Keratinocyte (primary cell): ENCODE measurements around the gene PRSS53. TPM values are rescaled to one million over a fixed set of nuclear protein-coding genes. Genes with fewer than 3 reads are reported as not detected.

Source experiments
- DNase-seq: peaks from one replicate; pipeline ENCODE4 v3.0.0-alpha.2; 2011; ENCODE audit warnings: low read depth, missing footprints, low spot score
- FAIRE-seq: peaks from 2 replicates; lab custom pipeline; 2011; peaks lifted over from hg19 to GRCh38; lab: Jason Lieb, UNC
- H2AFZ ChIP-seq: 2 replicates; pipeline ENCODE4 v1.6.0; 2012; ENCODE audit warnings: low read length, control low read depth, inconsistent platforms; ENCODE audit not compliant: control insufficient read depth
- H3K27ac ChIP-seq: 2 replicates; pipeline ENCODE4 v1.5.1; 2011; ENCODE audit warnings: low read length; ENCODE audit not compliant: control insufficient read depth, insufficient read depth
- H3K27me3 ChIP-seq: 3 replicates; pipeline ENCODE4 v1.6.0; 2011; ENCODE audit warnings: low read length; ENCODE audit not compliant: control insufficient read depth, insufficient read depth; ENCODE audit errors: extremely low read depth
- H3K36me3 ChIP-seq, 2 experiments: 2 replicates in 1 of 2; 3 replicates in 1 of 2; pipeline ENCODE4 v1.5.1; 2011; ENCODE audit warnings: low read length in 2 of 2, mild to moderate bottlenecking in 1 of 2; ENCODE audit not compliant: control insufficient read depth in 2 of 2, insufficient read depth in 2 of 2; ENCODE audit errors: extremely low read depth in 1 of 2
- H3K4me1 ChIP-seq: 3 replicates; pipeline ENCODE4 v1.5.1; 2011; ENCODE audit warnings: low read length; ENCODE audit not compliant: control insufficient read depth, insufficient read depth; ENCODE audit errors: extremely low read depth
- H3K4me2 ChIP-seq: 3 replicates; pipeline ENCODE4 v1.6.0; 2011; ENCODE audit warnings: low read depth, low read length; ENCODE audit not compliant: control insufficient read depth, insufficient read depth; ENCODE audit errors: extremely low read depth
- H3K4me3 ChIP-seq, 3 experiments: fragments of 200-600 bp in 1 of 3; sonication (generic) in 1 of 3; 2 replicates in 2 of 3; 3 replicates in 1 of 3; pipeline ENCODE4 v1.5.1; 2011 to 2016; ENCODE audit warnings: low read length in 3 of 3, mild to moderate bottlenecking in 3 of 3, control low read depth in 2 of 3, inconsistent platforms in 1 of 3, low read depth in 1 of 3, mixed read lengths in 1 of 3, mixed run types in 1 of 3, moderate library complexity in 1 of 3; ENCODE audit not compliant: control insufficient read depth in 2 of 3, insufficient read depth in 2 of 3; ENCODE audit errors: extremely low read depth in 1 of 3
- H3K79me2 ChIP-seq: 2 replicates; pipeline ENCODE4 v1.6.0; 2012; ENCODE audit warnings: low read length; ENCODE audit not compliant: control insufficient read depth, insufficient read depth
- H3K9ac ChIP-seq: 3 replicates; pipeline ENCODE4 v1.6.0; 2011; ENCODE audit warnings: low read length; ENCODE audit not compliant: control insufficient read depth, insufficient read depth; ENCODE audit errors: extremely low read depth
- H3K9me1 ChIP-seq: 3 replicates; pipeline ENCODE4 v1.6.0; 2011; ENCODE audit warnings: low read length; ENCODE audit not compliant: control insufficient read depth, insufficient read depth; ENCODE audit errors: extremely low read depth
- H3K9me3 ChIP-seq: 2 replicates; pipeline ENCODE4 v1.5.1; 2012; ENCODE audit warnings: low read depth, low read length; ENCODE audit not compliant: control insufficient read depth
- H4K20me1 ChIP-seq: 3 replicates; pipeline ENCODE4 v1.6.0; 2011; ENCODE audit warnings: low read length; ENCODE audit not compliant: control insufficient read depth, insufficient read depth; ENCODE audit errors: extremely low read depth
- EZH2 ChIP-seq: IDR thresholded peaks from one replicate; pipeline ENCODE4 v1.6.1; 2012; ENCODE audit warnings: inconsistent platforms, mild to moderate bottlenecking, low read length, moderate library complexity
- dilution Hi-C: fragments of 300-500 bp; cut with MboI; formaldehyde crosslinking; loops from one replicate; pipeline ENCODE4 v1.7.0; 2020; ENCODE audit warnings: low sequenced_read_pairs; ENCODE audit not compliant: extremely low pct_ligation_motif_present
- polyA plus RNA-seq, 5 experiments: library from polyadenylated mRNA; depleted of rRNA in 3 of 5; stranded (reverse) in 3 of 5; stranded (forward) in 1 of 5; unstranded in 1 of 5; fragments of >200 nt; gene quantifications; 1 replicate in 1 of 5; 2 replicates in 3 of 5; 3 replicates in 1 of 5; pipeline versions ENCODE4 v1.2.1 to v1.2.3, GENCODE V29; 2011 to 2012; ENCODE audit warnings: missing spikeins in 2 of 5, low read depth in 1 of 5, low replicate concordance in 1 of 5
- TF ChIP-seq, protein P1 (sequence below), 3 experiments: IDR thresholded peaks in 1 of 3; conservative IDR thresholded peaks in 1 of 3; optimal IDR thresholded peaks in 1 of 3; 2 replicates in 2 of 3; 3 replicates in 1 of 3; pipeline versions ENCODE3 to v1.5.1; 2011; ENCODE audit warnings: low read length in 3 of 3, mild to moderate bottlenecking in 3 of 3, moderate library complexity in 2 of 3, control low read depth in 1 of 3, inconsistent platforms in 1 of 3; ENCODE audit not compliant: insufficient read depth in 2 of 3; ENCODE audit errors: extremely low read depth in 1 of 3

Gene PRSS53
- polyA plus RNA-seq, 1 donor (not counting 4 experiments of a cell fraction or from before 2014, with no cell fraction given), result 0.50 TPM

DNA sequence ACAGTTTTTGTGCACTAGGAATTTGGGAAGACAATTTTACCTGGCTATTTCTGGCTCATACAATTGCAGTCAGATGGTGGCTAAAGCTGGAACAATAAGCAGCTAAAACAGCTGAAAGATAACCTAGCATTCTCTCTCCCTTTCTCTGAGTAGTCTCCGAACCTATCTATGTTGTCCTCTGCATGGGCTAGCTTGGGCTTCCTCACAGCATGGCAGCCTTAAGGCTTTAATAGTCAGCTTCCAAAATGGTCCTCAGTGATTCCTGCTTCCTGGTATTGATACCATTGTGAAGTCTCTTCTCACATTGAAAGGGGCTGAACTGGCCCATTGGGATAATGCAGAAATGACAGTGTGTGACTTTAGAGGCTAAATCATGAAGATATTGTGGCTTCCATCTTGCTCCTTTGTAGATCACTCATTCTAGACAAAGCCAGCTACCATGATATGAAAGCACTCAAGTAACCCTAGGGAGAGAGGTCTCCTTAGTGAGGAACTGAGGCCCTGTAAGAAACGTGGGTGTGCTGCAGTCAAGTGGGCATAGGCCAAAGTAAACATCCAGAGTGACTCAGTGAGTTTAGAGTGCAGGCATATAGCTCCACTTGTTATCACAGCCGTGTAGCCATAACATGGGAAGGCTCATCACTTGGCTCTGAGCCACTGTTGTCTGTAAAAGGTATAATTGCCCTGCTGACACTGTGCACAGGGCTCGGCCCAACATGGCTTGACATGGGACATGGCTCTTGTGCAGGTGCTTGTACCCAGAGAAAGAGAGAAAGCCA, 11.3 kb upstream of the PRSS53 start:
- Histone ChIP-seq H3K9me1 (no peaks in the 10 kb centered on the region), H3K4me2 (no peak overlapping the region), H2AFZ (no peak overlapping the region), H4K20me1 (no peaks in the 10 kb centered on the region), H3K4me1 (no peaks in the 10 kb centered on the region), H3K9me3 (no peaks in the 10 kb centered on the region), H3K27me3 (no peaks in the 10 kb centered on the region), H3K36me3 (no peaks in the 10 kb centered on the region), H3K4me3 (no peak overlapping the region), H3K27ac (no peak overlapping the region), H3K79me2 (no peaks in the 10 kb centered on the region), H3K9ac (no peak overlapping the region)
- DNase-seq (no peak), FAIRE-seq (no peak)
- TF ChIP-seq, protein P1, sequence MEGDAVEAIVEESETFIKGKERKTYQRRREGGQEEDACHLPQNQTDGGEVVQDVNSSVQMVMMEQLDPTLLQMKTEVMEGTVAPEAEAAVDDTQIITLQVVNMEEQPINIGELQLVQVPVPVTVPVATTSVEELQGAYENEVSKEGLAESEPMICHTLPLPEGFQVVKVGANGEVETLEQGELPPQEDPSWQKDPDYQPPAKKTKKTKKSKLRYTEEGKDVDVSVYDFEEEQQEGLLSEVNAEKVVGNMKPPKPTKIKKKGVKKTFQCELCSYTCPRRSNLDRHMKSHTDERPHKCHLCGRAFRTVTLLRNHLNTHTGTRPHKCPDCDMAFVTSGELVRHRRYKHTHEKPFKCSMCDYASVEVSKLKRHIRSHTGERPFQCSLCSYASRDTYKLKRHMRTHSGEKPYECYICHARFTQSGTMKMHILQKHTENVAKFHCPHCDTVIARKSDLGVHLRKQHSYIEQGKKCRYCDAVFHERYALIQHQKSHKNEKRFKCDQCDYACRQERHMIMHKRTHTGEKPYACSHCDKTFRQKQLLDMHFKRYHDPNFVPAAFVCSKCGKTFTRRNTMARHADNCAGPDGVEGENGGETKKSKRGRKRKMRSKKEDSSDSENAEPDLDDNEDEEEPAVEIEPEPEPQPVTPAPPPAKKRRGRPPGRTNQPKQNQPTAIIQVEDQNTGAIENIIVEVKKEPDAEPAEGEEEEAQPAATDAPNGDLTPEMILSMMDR (optimal IDR thresholded peaks at IDR 0.05 in 1 of 3, IDR thresholded peaks at IDR 0.05 in 1 of 3, conservative IDR thresholded peaks at IDR 0.05 in 1 of 3; ENCODE audit: extremely low read depth in 1 of 3, insufficient read depth in 2 of 3, low read length in 3 of 3), result no peak
- no peak for TF ChIP-seq EZH2
- dilution Hi-C loops, result no loop called here

DNA sequence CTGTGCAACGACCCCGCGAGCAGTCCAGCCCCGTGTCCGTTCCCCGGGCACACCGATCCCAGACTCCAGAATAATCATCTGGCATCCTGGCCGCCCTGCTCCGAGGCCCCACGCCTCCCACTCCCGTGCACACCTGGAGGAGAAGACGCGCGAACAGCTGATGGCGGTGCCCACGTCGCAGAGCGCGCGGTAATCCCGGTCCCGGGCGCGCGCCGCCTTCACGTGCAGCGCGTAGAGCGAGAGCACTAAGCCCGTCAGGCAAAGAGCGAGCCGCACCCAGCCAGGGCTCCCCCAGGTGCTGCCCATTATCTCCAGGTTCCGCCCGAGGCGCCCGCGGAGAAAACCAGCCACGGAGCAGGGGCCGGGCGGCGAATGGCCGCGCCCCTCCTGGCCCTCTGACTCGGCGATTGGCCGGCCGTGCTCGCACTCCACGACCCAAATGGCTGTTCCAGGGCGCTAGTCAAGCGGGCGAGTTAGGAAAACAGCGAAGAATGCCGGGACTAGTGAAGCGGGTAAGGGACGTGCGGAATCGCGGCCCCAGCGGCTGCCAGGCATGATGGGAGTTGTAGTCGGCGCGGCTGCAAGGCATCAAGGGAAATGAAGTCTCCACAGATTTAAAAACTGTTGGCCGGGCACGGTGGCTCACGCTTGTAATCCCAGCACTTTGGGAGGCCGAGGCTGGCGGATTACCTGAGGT, 5.8 kb upstream of the PRSS53 start, which contains the start of gene VKORC1:
TSS of gene VKORC1 (minus strand) at position 374 of the 697 bp plus-strand sequence. CDS start at position 306, 68 bp downstream.
- Histone ChIP-seq H3K9me1 (no peaks in the 10 kb centered on the region), H3K4me2 (peak within 1 kb of the TSS; percentile 90), H3K4me1 (peaks cover 9% of the 10 kb centered on the region), H4K20me1 (no peaks in the 10 kb centered on the region), H3K9me3 (no peaks in the 10 kb centered on the region), H3K79me2 (peaks cover 22% of the 10 kb centered on the region), H2AFZ (peak within 1 kb of the TSS; percentile 93), H3K27ac (peak within 1 kb of the TSS; percentile 82), H3K4me3 (peak within 1 kb of the TSS; percentile 73 to 92 (median 92)), H3K36me3 (peaks cover 4 to 7% of the 10 kb centered on the region in 2 experiments), H3K27me3 (no peaks in the 10 kb centered on the region), H3K9ac (peak within 1 kb of the TSS; percentile 86)
- peak; percentile 88 for DNase-seq
- peak; percentile 20 for FAIRE-seq
- TF ChIP-seq, protein P1 (optimal IDR thresholded peaks at IDR 0.05 in 1 of 3, IDR thresholded peaks at IDR 0.05 in 1 of 3, conservative IDR thresholded peaks at IDR 0.05 in 1 of 3; ENCODE audit: extremely low read depth in 1 of 3, insufficient read depth in 2 of 3, low read length in 3 of 3), result peak in 1 of 3 experiments; percentile 0
- no peak for TF ChIP-seq EZH2
- dilution Hi-C loops, result no loop called here
